Neutrophil (primary cell): Measurements from ENCODE around the gene WDR7.

Source experiments
- H3K27ac ChIP-seq: fragments of 200-600 bp; sonication (generic); 2 replicates; pipeline ENCODE4 v1.5.1; 2016; ENCODE audit warnings: mild to moderate bottlenecking, moderate library complexity
- H3K27me3 ChIP-seq: fragments of 200-600 bp; sonication (generic); 2 replicates; pipeline ENCODE4 v1.6.0; 2016; ENCODE audit warnings: mild to moderate bottlenecking
- H3K36me3 ChIP-seq: fragments of 200-600 bp; sonication (generic); 2 replicates; pipeline ENCODE4 v1.5.1; 2017
- H3K4me1 ChIP-seq, 2 experiments: fragments of 200-600 bp in 1 of 2; sonication (generic) in 1 of 2; 1 replicate in 1 of 2; 2 replicates in 1 of 2; pipeline versions ENCODE4 v1.5.1 to v1.6.1; 2013 to 2016; ENCODE audit warnings: low read depth in 1 of 2, low read length in 1 of 2, mild to moderate bottlenecking in 1 of 2, moderate library complexity in 1 of 2; ENCODE audit not compliant: control insufficient read depth in 1 of 2, insufficient read depth in 1 of 2
- H3K4me3 ChIP-seq, 2 experiments: fragments of 200-600 bp in 1 of 2; sonication (generic) in 1 of 2; 1 replicate in 1 of 2; 2 replicates in 1 of 2; pipeline ENCODE4 v1.5.1; 2013 to 2016; ENCODE audit warnings: low read depth in 1 of 2, low read length in 1 of 2, mild to moderate bottlenecking in 1 of 2, moderate library complexity in 1 of 2
- H3K9me3 ChIP-seq: fragments of 200-600 bp; sonication (generic); 2 replicates; pipeline ENCODE4 v1.5.1; 2016
- CTCF ChIP-seq: fragments of 200-600 bp; sonication (generic); IDR thresholded peaks from 2 replicates; pipeline ENCODE4 v1.5.1; 2016; ENCODE audit warnings: antibody characterized with exemption

The WDR7 gene

GRCh38 chr18:56795381-56795780, 144.2 kb downstream of the WDR7 start:
- no peaks in the 10 kb centered on the region for H3K36me3 ChIP-seq
- H3K4me1 ChIP-seq = no peaks in the 10 kb centered on the region
- no peaks in the 10 kb centered on the region for H3K27me3 ChIP-seq
- no peak overlapping the region for H3K4me3 ChIP-seq
- no peak for TF ChIP-seq CTCF
- no peak overlapping the region for H3K27ac ChIP-seq
- H3K9me3 ChIP-seq = no peaks in the 10 kb centered on the region

- Histone ChIP-seq H3K4me1 (no peaks in the 10 kb centered on the region), H3K27ac (no peak overlapping the region), H3K9me3 (no peaks in the 10 kb centered on the region), H3K27me3 (no peaks in the 10 kb centered on the region), H3K4me3 (no peak overlapping the region), H3K36me3 (no peaks in the 10 kb centered on the region)
- no peak for TF ChIP-seq CTCF
These were observed 148.6 kb downstream of the WDR7 start for GRCh38 chr18:56799756-56800155.

GRCh38 chr18:56803051-56803450, 151.9 kb downstream of the WDR7 start:
- H3K4me3 ChIP-seq = no peak overlapping the region
- no peaks in the 10 kb centered on the region for H3K36me3 ChIP-seq
- no peaks in the 10 kb centered on the region for H3K9me3 ChIP-seq
- no peak overlapping the region for H3K27ac ChIP-seq
- H3K27me3 ChIP-seq = no peaks in the 10 kb centered on the region
- no peaks in the 10 kb centered on the region for H3K4me1 ChIP-seq
- TF ChIP-seq CTCF = no peak

GRCh38 chr18:56804395-56804794, 153.2 kb downstream of the WDR7 start:
- TF ChIP-seq CTCF = no peak
- no peaks in the 10 kb centered on the region for H3K9me3 ChIP-seq
- no peak overlapping the region for H3K4me3 ChIP-seq
- no peak overlapping the region for H3K27ac ChIP-seq
- H3K4me1 ChIP-seq = no peaks in the 10 kb centered on the region
- H3K36me3 ChIP-seq = no peaks in the 10 kb centered on the region
- no peaks in the 10 kb centered on the region for H3K27me3 ChIP-seq

- Histone ChIP-seq H3K27ac (no peak overlapping the region), H3K9me3 (no peaks in the 10 kb centered on the region)
- no peak for TF ChIP-seq CTCF
These were observed 156.7 kb downstream of the WDR7 start for GRCh38 chr18:56807901-56808300.

GRCh38 chr18:56812674-56813073, 161.5 kb downstream of the WDR7 start:
- no peak overlapping the region for H3K4me3 ChIP-seq
- H3K36me3 ChIP-seq = no peaks in the 10 kb centered on the region
- H3K27ac ChIP-seq = no peak overlapping the region
- H3K27me3 ChIP-seq = no peaks in the 10 kb centered on the region
- no peaks in the 10 kb centered on the region for H3K4me1 ChIP-seq
- no peak for TF ChIP-seq CTCF
- no peaks in the 10 kb centered on the region for H3K9me3 ChIP-seq

More at GRCh38 chr18:56807901-56808300, 156.7 kb downstream of the WDR7 start:
- Histone ChIP-seq H3K27me3 (no peaks in the 10 kb centered on the region), H3K36me3 (no peaks in the 10 kb centered on the region), H3K4me1 (no peaks in the 10 kb centered on the region), H3K4me3 (no peak overlapping the region)
